HepG2 (cell line): Measurements from ENCODE around the gene TRIM54. TPM values are rescaled to one million over a fixed set of nuclear protein-coding genes. Genes with fewer than 3 reads are reported as not detected.
A peak's percentile ranks its signal among the peaks of the same experiment; 100 is the strongest.

Experiments
- ARNTL ChIP-seq: sonication (generic); formaldehyde crosslinking; IDR thresholded peaks from 2 replicates; pipeline ENCODE4 v1.4.0; 2020; ENCODE audit warnings: mild to moderate bottlenecking, missing genetic modification reagents
- GATAD2A ChIP-seq: IDR thresholded peaks from 2 replicates; pipeline ENCODE4 v1.6.1; 2016
- GTF2F1 ChIP-seq: fragments of 150-350 bp; IDR thresholded peaks from 2 replicates; pipeline ENCODE4 v1.6.1; 2014; ENCODE audit warnings: low read length
- JUND ChIP-seq: sonication (generic); formaldehyde crosslinking; IDR thresholded peaks from 2 replicates; pipeline ENCODE4 v1.8.0; 2022; ENCODE audit warnings: mild to moderate bottlenecking, missing genetic modification reagents
- KAT7 ChIP-seq: IDR thresholded peaks from 2 replicates; pipeline ENCODE4 v1.6.1; 2018; ENCODE audit warnings: borderline replicate concordance, missing compliant biosample characterization
- KLF11 ChIP-seq: IDR thresholded peaks from 2 replicates; pipeline ENCODE4 v1.6.1; 2016; ENCODE audit warnings: missing compliant biosample characterization
- KLF15 ChIP-seq: sonication (generic); formaldehyde crosslinking; IDR thresholded peaks from 2 replicates; pipeline ENCODE4 v1.8.1; 2023; ENCODE audit warnings: borderline replicate concordance, mild to moderate bottlenecking, inconsistent platforms, missing genetic modification reagents, mixed read lengths
- MEIS1 ChIP-seq: sonication (generic); formaldehyde crosslinking; IDR thresholded peaks from 2 replicates; pipeline ENCODE4 v1.9.0; 2021; ENCODE audit warnings: mild to moderate bottlenecking, missing genetic modification reagents, moderate library complexity, borderline replicate concordance
- MIER3 ChIP-seq: IDR thresholded peaks from 2 replicates; pipeline ENCODE4 v1.6.1; 2016; ENCODE audit warnings: missing compliant biosample characterization, borderline replicate concordance
- NFATC3 ChIP-seq: sonication (generic); formaldehyde crosslinking; IDR thresholded peaks from 2 replicates; pipeline ENCODE4 v1.5.1; 2020; ENCODE audit warnings: mild to moderate bottlenecking, missing genetic modification reagents
- NFKB2 ChIP-seq: sonication (generic); formaldehyde crosslinking; IDR thresholded peaks from 2 replicates; pipeline ENCODE4 v1.4.0; 2020; ENCODE audit warnings: missing genetic modification reagents, borderline replicate concordance
- POLR2A ChIP-seq, 2 experiments: IDR thresholded peaks; 2 replicates each; pipeline ENCODE4 v1.6.1; 2011; ENCODE audit warnings: low read depth in 2 of 2, low read length in 2 of 2, mild to moderate bottlenecking in 1 of 2, moderate library complexity in 1 of 2; ENCODE audit not compliant: insufficient read depth in 1 of 2
- SIN3B ChIP-seq: fragments of 150-350 bp; IDR thresholded peaks from 2 replicates; pipeline ENCODE4 v1.6.1; 2014; ENCODE audit warnings: low read length
- XRCC5 ChIP-seq: fragments of 200-400 bp; formaldehyde crosslinking; optimal IDR thresholded peaks from 2 replicates; pipeline ENCODE3; 2017; ENCODE audit warnings: mild to moderate bottlenecking, low read length
- ZFAT ChIP-seq: sonication (generic); formaldehyde crosslinking; conservative IDR thresholded peaks from 2 replicates; pipeline ENCODE4 v1.8.1; 2023; ENCODE audit warnings: missing genetic modification reagents, inconsistent platforms
- ZFP36L1 ChIP-seq: sonication (generic); formaldehyde crosslinking; IDR thresholded peaks from 2 replicates; pipeline ENCODE4 v1.8.0; 2022; ENCODE audit warnings: mild to moderate bottlenecking, missing genetic modification reagents, moderate library complexity
- ZKSCAN8 ChIP-seq: IDR thresholded peaks from 2 replicates; pipeline ENCODE4 v1.6.1; 2016; ENCODE audit warnings: borderline replicate concordance, missing genetic modification reagents, missing compliant biosample characterization
- ZMYM3 ChIP-seq: sonication (generic); formaldehyde crosslinking; IDR thresholded peaks from 2 replicates; pipeline ENCODE4 v1.5.1; 2020; ENCODE audit warnings: mild to moderate bottlenecking, missing genetic modification reagents
- ZNF335 ChIP-seq: sonication (generic); formaldehyde crosslinking; IDR thresholded peaks from 2 replicates; pipeline ENCODE4 v1.4.0; 2020; ENCODE audit warnings: missing genetic modification reagents
- ZNF543 ChIP-seq: sonication (generic); formaldehyde crosslinking; IDR thresholded peaks from 2 replicates; pipeline ENCODE4 v1.4.0; 2020; ENCODE audit warnings: mild to moderate bottlenecking, missing genetic modification reagents
- ZNF546 ChIP-seq: sonication (generic); formaldehyde crosslinking; conservative IDR thresholded peaks from 2 replicates; pipeline ENCODE4 v1.8.1; 2023; ENCODE audit warnings: mild to moderate bottlenecking, missing genetic modification reagents
- ZNF614 ChIP-seq: IDR thresholded peaks from 2 replicates; pipeline ENCODE4 v1.6.1; 2018; ENCODE audit warnings: missing biosample characterization, missing genetic modification reagents, inconsistent platforms, borderline replicate concordance
- ZZZ3 ChIP-seq: sonication (generic); formaldehyde crosslinking; IDR thresholded peaks from 2 replicates; pipeline ENCODE4 v1.4.0; 2020; ENCODE audit warnings: missing genetic modification reagents, mild to moderate bottlenecking, borderline replicate concordance
- polyA plus RNA-seq, 8 experiments: library from polyadenylated mRNA; depleted of rRNA in 3 of 8; stranded (reverse) in 7 of 8; unstranded in 1 of 8; fragments of >200 nt; fragmentation: Illumina TruSeq in 4 of 8; extraction: Trizol in 4 of 8; gene quantifications; 2 replicates each; pipeline versions ENCODE4 v1.2.1 to v1.2.3, GENCODE V29; 2011 to 2016; ENCODE audit warnings: low read depth in 4 of 8, missing spikeins in 1 of 8, mixed read lengths in 1 of 8; ENCODE audit not compliant: insufficient read depth in 1 of 8
- total RNA-seq, 5 experiments: library from RNA; depleted of rRNA; stranded (reverse); fragments of >200 nt; fragmentation: Illumina TruSeq; extraction: Trizol; gene quantifications; 2 replicates each; pipeline ENCODE4 v1.2.3, GENCODE V29; 2016; ENCODE audit warnings: low read depth in 1 of 5
- TF ChIP-seq, protein P1 (sequence below): sonication (generic); formaldehyde crosslinking; IDR thresholded peaks from 2 replicates; pipeline ENCODE4 v1.9.0; 2021; ENCODE audit warnings: missing genetic modification reagents, borderline replicate concordance
- TF ChIP-seq, protein P2 (sequence below): sonication (generic); formaldehyde crosslinking; IDR thresholded peaks from 2 replicates; pipeline ENCODE4 v1.4.0; 2020; ENCODE audit warnings: missing genetic modification reagents, low read depth, mild to moderate bottlenecking, borderline replicate concordance
- TF ChIP-seq, protein P3 (sequence below): sonication (generic); formaldehyde crosslinking; IDR thresholded peaks from 2 replicates; pipeline ENCODE4 v1.9.0; 2021; ENCODE audit warnings: missing genetic modification reagents, borderline replicate concordance

Gene TRIM54
- total and polyA plus RNA-seq, 2 of the 13 experiments (the other 11 are each of a cell fraction or from before 2014, with no cell fraction given), result 0.07 to 0.13 TPM

DNA sequence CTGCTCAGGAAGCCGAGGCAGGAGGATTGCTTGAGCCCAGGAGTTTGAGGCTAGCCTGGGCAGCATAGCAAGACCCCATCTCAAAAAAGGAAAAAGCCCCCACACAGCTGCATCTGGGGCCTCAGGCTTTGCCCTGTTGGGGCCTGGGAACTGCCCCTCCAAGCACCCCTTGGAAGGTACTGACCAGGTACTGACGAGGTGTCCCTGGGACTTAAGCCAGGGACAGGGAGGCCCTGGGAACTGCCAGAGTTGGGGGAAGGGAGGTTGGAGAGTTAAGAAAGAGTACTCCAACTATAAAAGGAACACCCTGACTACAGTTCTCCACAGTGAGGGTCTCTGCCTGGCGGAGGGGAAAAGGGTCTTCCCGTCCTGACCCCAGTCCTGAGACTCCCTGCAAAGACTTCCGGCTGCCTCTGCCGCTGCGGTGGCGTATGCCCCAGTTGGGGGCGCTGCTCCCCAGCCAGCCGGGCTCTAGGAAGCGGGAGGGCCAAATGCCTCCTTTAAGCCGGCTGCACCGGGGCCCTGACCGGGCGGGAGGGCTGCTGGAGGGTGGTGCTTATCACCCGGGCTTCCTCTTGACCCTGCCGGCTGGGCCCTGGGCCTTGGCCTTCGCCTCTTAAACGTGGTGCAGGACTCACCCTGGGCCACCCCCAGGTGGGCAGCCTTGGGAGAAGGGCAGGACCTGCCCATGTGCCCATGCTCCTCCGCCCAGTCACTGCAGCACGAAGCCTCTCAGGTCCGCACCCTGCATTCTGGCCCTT, 32.2 kb upstream of the TRIM54 start (continued):
- peak; percentile 77 for TF ChIP-seq GATAD2A
- no peak for TF ChIP-seq ARNTL (CRISPR knock-in tag)
- no peak for TF ChIP-seq KAT7
- TF ChIP-seq ZFP36L1 (CRISPR knock-in tag), result no peak
- TF ChIP-seq ZNF614 (CRISPR knock-in tag), result no peak
- TF ChIP-seq KLF11, result no peak
- TF ChIP-seq XRCC5, result peak; percentile 98
- TF ChIP-seq NFKB2 (CRISPR knock-in tag), result peak; percentile 67; the same call in 1 of the 2 replicates
- TF ChIP-seq ZNF543 (CRISPR knock-in tag), result peak; percentile 43; the same call in 1 of the 2 replicates
- TF ChIP-seq ZMYM3 (CRISPR knock-in tag), result peak; percentile 45; the same call in 1 of the 2 replicates
- TF ChIP-seq JUND (CRISPR knock-in tag), result no peak
- TF ChIP-seq, protein P1, sequence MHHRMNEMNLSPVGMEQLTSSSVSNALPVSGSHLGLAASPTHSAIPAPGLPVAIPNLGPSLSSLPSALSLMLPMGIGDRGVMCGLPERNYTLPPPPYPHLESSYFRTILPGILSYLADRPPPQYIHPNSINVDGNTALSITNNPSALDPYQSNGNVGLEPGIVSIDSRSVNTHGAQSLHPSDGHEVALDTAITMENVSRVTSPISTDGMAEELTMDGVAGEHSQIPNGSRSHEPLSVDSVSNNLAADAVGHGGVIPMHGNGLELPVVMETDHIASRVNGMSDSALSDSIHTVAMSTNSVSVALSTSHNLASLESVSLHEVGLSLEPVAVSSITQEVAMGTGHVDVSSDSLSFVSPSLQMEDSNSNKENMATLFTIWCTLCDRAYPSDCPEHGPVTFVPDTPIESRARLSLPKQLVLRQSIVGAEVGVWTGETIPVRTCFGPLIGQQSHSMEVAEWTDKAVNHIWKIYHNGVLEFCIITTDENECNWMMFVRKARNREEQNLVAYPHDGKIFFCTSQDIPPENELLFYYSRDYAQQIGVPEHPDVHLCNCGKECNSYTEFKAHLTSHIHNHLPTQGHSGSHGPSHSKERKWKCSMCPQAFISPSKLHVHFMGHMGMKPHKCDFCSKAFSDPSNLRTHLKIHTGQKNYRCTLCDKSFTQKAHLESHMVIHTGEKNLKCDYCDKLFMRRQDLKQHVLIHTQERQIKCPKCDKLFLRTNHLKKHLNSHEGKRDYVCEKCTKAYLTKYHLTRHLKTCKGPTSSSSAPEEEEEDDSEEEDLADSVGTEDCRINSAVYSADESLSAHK (CRISPR knock-in tag), result no peak
- no peak for TF ChIP-seq ZNF546 (CRISPR knock-in tag)
- no peak for TF ChIP-seq ZFAT
- TF ChIP-seq, protein P2, sequence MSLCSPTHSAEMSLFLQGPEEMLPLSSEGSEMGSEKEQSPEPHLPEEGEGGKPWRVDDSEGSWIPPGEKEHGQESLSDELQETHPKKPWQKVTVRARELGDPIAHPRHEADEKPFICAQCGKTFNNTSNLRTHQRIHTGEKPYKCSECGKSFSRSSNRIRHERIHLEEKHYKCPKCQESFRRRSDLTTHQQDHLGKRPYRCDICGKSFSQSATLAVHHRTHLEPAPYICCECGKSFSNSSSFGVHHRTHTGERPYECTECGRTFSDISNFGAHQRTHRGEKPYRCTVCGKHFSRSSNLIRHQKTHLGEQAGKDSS, result peak; percentile 84; the same call in 1 of the 2 replicates
- no peak for TF ChIP-seq ZZZ3 (CRISPR knock-in tag)
- TF ChIP-seq NFATC3 (CRISPR knock-in tag), result 0 out of 2 replicates have a peak, but pooled peaks have one; percentile 26
- TF ChIP-seq ZKSCAN8 (CRISPR knock-in tag), result no peak
- TF ChIP-seq ZNF335, result 0 out of 2 replicates have a peak, but pooled peaks have one; percentile 45
- 0 out of 4 replicates have a peak, but pooled peaks of 1 of the 2 experiments have one; percentile 22 for TF ChIP-seq POLR2A (IDR thresholded peaks at IDR 0.05; ENCODE audit: insufficient read depth in 1 of 2, low read depth in 2 of 2, low read length in 2 of 2)
- TF ChIP-seq, protein P3, sequence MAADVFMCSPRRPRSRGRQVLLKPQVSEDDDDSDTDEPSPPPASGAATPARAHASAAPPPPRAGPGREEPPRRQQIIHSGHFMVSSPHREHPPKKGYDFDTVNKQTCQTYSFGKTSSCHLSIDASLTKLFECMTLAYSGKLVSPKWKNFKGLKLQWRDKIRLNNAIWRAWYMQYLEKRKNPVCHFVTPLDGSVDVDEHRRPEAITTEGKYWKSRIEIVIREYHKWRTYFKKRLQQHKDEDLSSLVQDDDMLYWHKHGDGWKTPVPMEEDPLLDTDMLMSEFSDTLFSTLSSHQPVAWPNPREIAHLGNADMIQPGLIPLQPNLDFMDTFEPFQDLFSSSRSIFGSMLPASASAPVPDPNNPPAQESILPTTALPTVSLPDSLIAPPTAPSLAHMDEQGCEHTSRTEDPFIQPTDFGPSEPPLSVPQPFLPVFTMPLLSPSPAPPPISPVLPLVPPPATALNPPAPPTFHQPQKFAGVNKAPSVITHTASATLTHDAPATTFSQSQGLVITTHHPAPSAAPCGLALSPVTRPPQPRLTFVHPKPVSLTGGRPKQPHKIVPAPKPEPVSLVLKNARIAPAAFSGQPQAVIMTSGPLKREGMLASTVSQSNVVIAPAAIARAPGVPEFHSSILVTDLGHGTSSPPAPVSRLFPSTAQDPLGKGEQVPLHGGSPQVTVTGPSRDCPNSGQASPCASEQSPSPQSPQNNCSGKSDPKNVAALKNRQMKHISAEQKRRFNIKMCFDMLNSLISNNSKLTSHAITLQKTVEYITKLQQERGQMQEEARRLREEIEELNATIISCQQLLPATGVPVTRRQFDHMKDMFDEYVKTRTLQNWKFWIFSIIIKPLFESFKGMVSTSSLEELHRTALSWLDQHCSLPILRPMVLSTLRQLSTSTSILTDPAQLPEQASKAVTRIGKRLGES (CRISPR knock-in tag), result no peak
- no peak for TF ChIP-seq SIN3B
- no peak for TF ChIP-seq MEIS1 (CRISPR knock-in tag)
- no peak for TF ChIP-seq KLF15
- TF ChIP-seq MIER3 (CRISPR knock-in tag), result peak; percentile 64; the same call in 1 of the 2 replicates
- no peak for TF ChIP-seq GTF2F1
